Measurements from ENCODE around the gene LCE1D. TPM values are rescaled to one million over a fixed set of nuclear protein-coding genes. Genes with fewer than 3 reads are reported as not detected.

LCE1D gene
- total and polyA plus RNA-seq, 2 experiments from 2014 or later: not detected

DNA sequence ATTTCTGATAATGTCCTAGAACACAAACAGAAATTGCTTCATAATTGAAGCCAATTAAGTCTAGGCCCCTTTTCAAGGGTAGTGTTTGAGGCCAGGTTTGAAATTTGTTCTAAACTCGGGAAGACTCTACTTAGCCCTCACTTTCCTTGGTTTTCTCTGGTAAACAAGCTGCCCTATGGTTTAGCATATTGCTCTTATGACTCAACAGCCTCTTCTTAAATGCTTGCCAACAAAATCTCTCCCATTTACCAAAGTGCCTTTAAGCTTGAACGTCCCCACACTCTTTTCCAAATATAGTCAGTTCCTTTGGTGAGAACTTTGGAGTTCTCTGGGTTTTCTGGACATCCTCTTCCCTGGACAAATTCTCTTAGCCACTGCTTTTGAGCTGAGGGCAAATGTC, 40.3 kb downstream of the LCE1D start:
- Histone ChIP-seq H3K9me3 (ENCODE audit: low read depth) (no peaks in the 10 kb centered on the region), H3K27ac (no peak overlapping the region), H3K4me3 (no peak overlapping the region), H3K36me3 (no peaks in the 10 kb centered on the region), H3K27me3 (no peaks in the 10 kb centered on the region), H3K4me1 (ENCODE audit: low read depth) (no peaks in the 10 kb centered on the region)
- TF ChIP-seq, protein P1, sequence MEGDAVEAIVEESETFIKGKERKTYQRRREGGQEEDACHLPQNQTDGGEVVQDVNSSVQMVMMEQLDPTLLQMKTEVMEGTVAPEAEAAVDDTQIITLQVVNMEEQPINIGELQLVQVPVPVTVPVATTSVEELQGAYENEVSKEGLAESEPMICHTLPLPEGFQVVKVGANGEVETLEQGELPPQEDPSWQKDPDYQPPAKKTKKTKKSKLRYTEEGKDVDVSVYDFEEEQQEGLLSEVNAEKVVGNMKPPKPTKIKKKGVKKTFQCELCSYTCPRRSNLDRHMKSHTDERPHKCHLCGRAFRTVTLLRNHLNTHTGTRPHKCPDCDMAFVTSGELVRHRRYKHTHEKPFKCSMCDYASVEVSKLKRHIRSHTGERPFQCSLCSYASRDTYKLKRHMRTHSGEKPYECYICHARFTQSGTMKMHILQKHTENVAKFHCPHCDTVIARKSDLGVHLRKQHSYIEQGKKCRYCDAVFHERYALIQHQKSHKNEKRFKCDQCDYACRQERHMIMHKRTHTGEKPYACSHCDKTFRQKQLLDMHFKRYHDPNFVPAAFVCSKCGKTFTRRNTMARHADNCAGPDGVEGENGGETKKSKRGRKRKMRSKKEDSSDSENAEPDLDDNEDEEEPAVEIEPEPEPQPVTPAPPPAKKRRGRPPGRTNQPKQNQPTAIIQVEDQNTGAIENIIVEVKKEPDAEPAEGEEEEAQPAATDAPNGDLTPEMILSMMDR (IDR thresholded peaks at IDR 0.05; ENCODE audit: low read depth, low read length): no peak
- DNase-seq (ENCODE audit: low read depth in 1 of 2, low spot score in 1 of 2): no peak

DNA sequence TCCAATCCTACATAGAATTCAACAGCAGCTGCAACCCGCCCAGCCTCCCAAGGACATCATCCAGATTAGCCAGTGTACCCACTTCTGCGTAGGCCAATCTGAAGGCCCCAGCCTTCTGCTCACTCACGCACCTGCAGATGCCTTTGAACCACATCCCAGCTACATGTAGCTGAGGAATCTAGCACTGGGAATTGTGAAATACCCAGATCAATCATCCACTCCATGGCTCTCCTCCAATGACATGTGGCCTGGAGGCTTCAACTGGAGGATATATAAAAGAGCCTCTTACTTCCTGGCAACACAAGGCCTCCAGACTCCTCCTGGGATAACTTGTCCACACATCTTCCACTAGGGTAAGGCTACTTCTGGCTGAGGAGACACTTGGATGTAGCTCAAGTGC, 46.0 kb downstream of the LCE1D start, which contains the start of gene LCE6A:
LCE6A (plus strand) TSS at position 301 of the 400 bp plus-strand sequence. CDS start 665 bp downstream, outside the sequence.
- Histone ChIP-seq H3K4me3 (no peak within 1 kb of the TSS), H3K4me1 (ENCODE audit: low read depth) (no peaks in the 10 kb centered on the region), H3K27ac (no peak within 1 kb of the TSS), H3K9me3 (ENCODE audit: low read depth) (peaks cover 2% of the 10 kb centered on the region), H3K27me3 (no peaks in the 10 kb centered on the region), H3K36me3 (no peaks in the 10 kb centered on the region)
- TF ChIP-seq, protein P1 (IDR thresholded peaks at IDR 0.05; ENCODE audit: low read depth, low read length): no peak
- DNase-seq (ENCODE audit: low read depth in 1 of 2, low spot score in 1 of 2): no peak

Other genes starting within 250 kb of the LCE1D start
- gene LCE3E, start 229.9 kb upstream of the LCE1D start, total RNA-seq: not detected in 2 replicates
- not detected in 2 replicates for gene LCE3E, start 229.9 kb upstream of the LCE1D start, polyA plus RNA-seq
- not detected in 2 replicates for gene LCE3D, start 216.2 kb upstream of the LCE1D start, total RNA-seq
- gene LCE3D, start 216.2 kb upstream of the LCE1D start, polyA plus RNA-seq: not detected in 2 replicates
- gene LCE3C, start 196.5 kb upstream of the LCE1D start, total RNA-seq: not detected in 2 replicates
- not detected in 2 replicates for gene LCE3C, start 196.5 kb upstream of the LCE1D start, polyA plus RNA-seq
- gene LCE3B, start 182.9 kb upstream of the LCE1D start, total RNA-seq: not detected in 2 replicates
- gene LCE3B, start 182.9 kb upstream of the LCE1D start, polyA plus RNA-seq: not detected in 2 replicates
- not detected in 2 replicates for gene LCE3A, start 173.6 kb upstream of the LCE1D start, total RNA-seq
- gene LCE3A, start 173.6 kb upstream of the LCE1D start, polyA plus RNA-seq: not detected in 2 replicates
- not detected in 2 replicates for gene LCE2D, start 133.3 kb upstream of the LCE1D start, total RNA-seq
- gene LCE2D, start 133.3 kb upstream of the LCE1D start, polyA plus RNA-seq: not detected in 2 replicates
- not detected in 2 replicates for gene LCE2C, start 121.4 kb upstream of the LCE1D start, total RNA-seq
- not detected in 2 replicates for gene LCE2C, start 121.4 kb upstream of the LCE1D start, polyA plus RNA-seq
- gene LCE2B, start 110.6 kb upstream of the LCE1D start, total RNA-seq: not detected in 2 replicates
- gene LCE2B, start 110.6 kb upstream of the LCE1D start, polyA plus RNA-seq: not detected in 2 replicates
- gene LCE2A, start 98.4 kb upstream of the LCE1D start, total RNA-seq: not detected in 2 replicates
- not detected in 2 replicates for gene LCE2A, start 98.4 kb upstream of the LCE1D start, polyA plus RNA-seq
- gene LCE4A, start 88.6 kb upstream of the LCE1D start, total RNA-seq: not detected in 2 replicates
- not detected in 2 replicates for gene LCE4A, start 88.6 kb upstream of the LCE1D start, polyA plus RNA-seq
- gene KPRP, start 38.7 kb upstream of the LCE1D start, total RNA-seq: not detected in 2 replicates
- not detected in 2 replicates for gene KPRP, start 38.7 kb upstream of the LCE1D start, polyA plus RNA-seq
- gene LCE1F, start 21.6 kb upstream of the LCE1D start, total RNA-seq: not detected in 2 replicates
- gene LCE1F, start 21.6 kb upstream of the LCE1D start, polyA plus RNA-seq: not detected in 2 replicates
- gene LCE1E, start 10.5 kb upstream of the LCE1D start, total RNA-seq: not detected in 2 replicates
- not detected in 2 replicates for gene LCE1E, start 10.5 kb upstream of the LCE1D start, polyA plus RNA-seq
- gene LCE1C, start 9.9 kb downstream of the LCE1D start, total RNA-seq: not detected in 2 replicates
- gene LCE1C, start 9.9 kb downstream of the LCE1D start, polyA plus RNA-seq: not detected in 2 replicates
- not detected in 2 replicates for gene LCE1B, start 15.2 kb downstream of the LCE1D start, total RNA-seq
- gene LCE1B, start 15.2 kb downstream of the LCE1D start, polyA plus RNA-seq: not detected in 2 replicates
- gene LCE1A, start 30.8 kb downstream of the LCE1D start, total RNA-seq: not detected in 2 replicates
- not detected in 2 replicates for gene LCE1A, start 30.8 kb downstream of the LCE1D start, polyA plus RNA-seq
- not detected in 2 replicates for gene LCE6A, start 46.1 kb downstream of the LCE1D start, total RNA-seq
- not detected in 2 replicates for gene LCE6A, start 46.1 kb downstream of the LCE1D start, polyA plus RNA-seq
- not detected in 2 replicates for gene LCE7A, start 63.3 kb downstream of the LCE1D start, total RNA-seq
- not detected in 2 replicates for gene LCE7A, start 63.3 kb downstream of the LCE1D start, polyA plus RNA-seq
- gene SMCP, start 81.6 kb downstream of the LCE1D start, total RNA-seq: not detected in 2 replicates
- not detected in 2 replicates for gene SMCP, start 81.6 kb downstream of the LCE1D start, polyA plus RNA-seq
- gene IVL, start 111.8 kb downstream of the LCE1D start, total RNA-seq: not detected in 2 replicates
- gene IVL, start 111.8 kb downstream of the LCE1D start, polyA plus RNA-seq: not detected in 2 replicates
- not detected in 2 replicates for gene SPRR5, start 150.5 kb downstream of the LCE1D start, total RNA-seq
- not detected in 2 replicates for gene SPRR5, start 150.5 kb downstream of the LCE1D start, polyA plus RNA-seq
- not detected in 2 replicates for gene SPRR4, start 173.9 kb downstream of the LCE1D start, total RNA-seq
- not detected in 2 replicates for gene SPRR4, start 173.9 kb downstream of the LCE1D start, polyA plus RNA-seq
- gene SPRR1A, start 187.4 kb downstream of the LCE1D start, total RNA-seq: not detected in 2 replicates
- not detected in 2 replicates for gene SPRR1A, start 187.4 kb downstream of the LCE1D start, polyA plus RNA-seq
- gene SPRR3, start 205.0 kb downstream of the LCE1D start, total RNA-seq: not detected in 2 replicates
- not detected in 2 replicates for gene SPRR3, start 205.0 kb downstream of the LCE1D start, polyA plus RNA-seq
- gene SPRR1B, start 234.5 kb downstream of the LCE1D start, total RNA-seq: not detected in 2 replicates
- gene SPRR1B, start 234.5 kb downstream of the LCE1D start, polyA plus RNA-seq: not detected in 2 replicates
- not detected in 2 replicates for gene SPRR2D, start 244.4 kb downstream of the LCE1D start, total RNA-seq
- gene SPRR2D, start 244.4 kb downstream of the LCE1D start, polyA plus RNA-seq: not detected in 2 replicates